Panc1 (cell line): ENCODE data around the gene LRFN2. TPM values are rescaled to one million over a fixed set of nuclear protein-coding genes. Genes with fewer than 3 reads are reported as not detected.

Experiments used
- ATAC-seq: fragments of 200-7000 bp; cut with Tn5 transposase; 2 replicates; pipeline ENCODE4 v1.9.1; 2020; ENCODE audit warnings: mild to moderate bottlenecking, moderate library complexity
- BruUV-seq: library from RNA; stranded (reverse); fragments of 400-500 nt; replicated peaks from 2 replicates; lab custom pipeline; 2021; lab: Mats Ljungman, UMichigan
- CTCF ChIA-PET: fragments of 300-600 bp; sonication (Branson Sonifier 250); formaldehyde crosslinking; loops from one replicate; lab custom pipeline; 2022; ENCODE audit warnings: antibody characterized with exemption; lab: Charles Lee
- POLR2A ChIA-PET: fragments of 300-600 bp; sonication (Branson Sonifier 250); formaldehyde crosslinking; loops from one replicate; lab custom pipeline; 2022; ENCODE audit warnings: antibody characterized with exemption; lab: Charles Lee
- DNase-seq: peaks from one replicate; pipeline ENCODE4 v3.0.0-alpha.2; 2010; ENCODE audit warnings: low read depth, low spot score
- H3K27ac ChIP-seq: 2 replicates; pipeline ENCODE4 v1.5.1; 2011; ENCODE audit warnings: mild to moderate bottlenecking, low read length, inconsistent platforms
- H3K27me3 ChIP-seq: fragments of 200-500 bp; sonication (Bioruptor generic); 2 replicates; pipeline ENCODE4 v1.6.0; 2014; ENCODE audit warnings: low read length, inconsistent platforms; ENCODE audit not compliant: control insufficient read depth, insufficient read depth
- H3K36me3 ChIP-seq: fragments of 200-500 bp; sonication (Bioruptor generic); 2 replicates; pipeline ENCODE4 v1.5.1; 2014; ENCODE audit warnings: inconsistent platforms, mild to moderate bottlenecking, low read length, moderate library complexity; ENCODE audit not compliant: control insufficient read depth, insufficient read depth
- H3K4me1 ChIP-seq: 2 replicates; pipeline ENCODE4 v1.5.1; 2011; ENCODE audit warnings: inconsistent platforms, mild to moderate bottlenecking, low read length, moderate library complexity; ENCODE audit not compliant: control insufficient read depth, insufficient read depth
- H3K4me3 ChIP-seq, 2 experiments: 2 replicates each; pipeline ENCODE4 v1.5.1; 2011 to 2012; ENCODE audit warnings: low read depth in 2 of 2, low read length in 2 of 2, mild to moderate bottlenecking in 2 of 2, inconsistent platforms in 1 of 2, moderate library complexity in 1 of 2
- H3K9me3 ChIP-seq: fragments of 200-500 bp; sonication (Bioruptor generic); 2 replicates; pipeline ENCODE4 v1.5.1; 2014; ENCODE audit warnings: low read depth, mild to moderate bottlenecking, inconsistent platforms, low read length, moderate library complexity; ENCODE audit not compliant: control insufficient read depth, insufficient read depth
- CTCF ChIP-seq: fragments of 450-650 bp; IDR thresholded peaks from 2 replicates; pipeline ENCODE4 v1.5.1; 2017; ENCODE audit warnings: mild to moderate bottlenecking
- POLR2AphosphoS5 ChIP-seq: IDR thresholded peaks from 2 replicates; pipeline ENCODE4 v1.6.1; 2012; ENCODE audit warnings: mild to moderate bottlenecking, low read depth, low read length, moderate library complexity
- REST ChIP-seq, 2 experiments: IDR thresholded peaks; 2 replicates each; pipeline ENCODE4 v1.6.1; 2011 to 2012; ENCODE audit warnings: low read depth in 2 of 2, control low read depth in 1 of 2, low read length in 1 of 2, mild to moderate bottlenecking in 1 of 2, moderate library complexity in 1 of 2; ENCODE audit not compliant: insufficient read depth in 1 of 2
- SIN3A ChIP-seq: IDR thresholded peaks from 2 replicates; pipeline ENCODE4 v1.6.1; 2012; ENCODE audit warnings: low read depth, mild to moderate bottlenecking, low read length, moderate library complexity, borderline replicate concordance; ENCODE audit not compliant: insufficient read depth
- TCF7L2 ChIP-seq: IDR thresholded peaks from 2 replicates; pipeline ENCODE4 v1.6.1; 2011; ENCODE audit warnings: mild to moderate bottlenecking, low read depth, low read length, inconsistent platforms
- in situ Hi-C: cut with HindIII; loops from 2 replicates; pipeline ENCODE4 v1.10.0; 2016; ENCODE audit warnings: low sequenced_read_pairs, low pct_unique_long_range_greater_than_20kb
- intact Hi-C: fragments of 100-400 bp; cut with micrococcal nuclease; formaldehyde crosslinking; loops from one replicate; pipeline ENCODE4 v1.10.0; 2022; ENCODE audit not compliant: unreplicated experiment
- total RNA-seq: library from RNA; stranded (reverse); gene quantifications from one replicate; pipeline ENCODE4 v1.2.1, GENCODE V29; 2021; ENCODE audit not compliant: unreplicated experiment

LRFN2 gene
- total RNA-seq, 1 experiment from 2014 or later = 0.05 TPM

DNA sequence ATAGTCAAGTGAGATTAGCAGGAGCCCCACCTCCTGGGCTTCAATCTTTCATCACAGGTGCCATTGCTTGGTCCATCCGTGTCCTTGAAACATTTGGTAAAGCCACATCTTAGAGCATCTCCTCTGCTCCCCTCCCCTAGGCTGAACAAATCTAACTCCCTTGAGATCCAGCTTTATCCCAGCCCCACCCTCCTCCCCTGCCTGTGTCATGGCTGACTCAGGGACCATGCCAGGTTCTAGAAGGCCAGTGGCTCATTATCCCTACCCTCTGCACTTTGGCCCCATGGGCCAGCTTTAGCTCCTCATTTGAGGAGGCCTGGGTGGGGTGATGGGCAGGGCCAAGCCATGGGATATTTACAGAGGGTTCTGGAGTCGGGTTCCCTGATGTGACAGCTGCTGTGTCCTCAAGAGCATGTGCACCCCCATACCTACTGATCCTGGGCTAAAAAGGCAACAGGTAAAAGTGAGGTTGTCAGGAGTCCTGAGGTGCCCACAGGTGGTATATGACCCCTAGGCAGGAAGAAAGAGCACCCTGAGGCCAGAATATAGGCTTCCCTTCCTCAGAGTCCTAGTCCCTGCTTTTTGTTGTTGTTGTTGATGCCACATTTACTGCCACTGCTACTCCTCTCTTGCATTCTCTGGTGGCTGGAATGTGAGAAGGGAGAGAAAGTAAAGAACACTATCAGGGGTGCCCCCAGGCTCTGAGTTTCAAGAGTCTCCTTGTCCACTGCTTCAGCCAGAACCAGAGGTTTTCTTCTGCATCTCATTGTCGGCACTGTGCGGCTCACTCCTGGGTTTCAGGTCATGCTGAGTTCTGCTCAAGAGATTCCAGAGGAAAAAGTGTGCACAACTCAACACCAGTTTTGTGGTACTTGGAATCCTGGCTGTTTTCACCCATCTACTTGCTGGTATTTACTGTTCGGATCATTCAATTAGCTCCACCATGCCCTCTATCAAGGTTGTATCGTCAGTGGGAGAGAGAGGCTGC is 228.4 kb downstream of the LRFN2 start:
- Histone ChIP-seq H3K9me3 (no peaks in the 10 kb centered on the region), H3K36me3 (no peaks in the 10 kb centered on the region; the same call in 1 of the 2 replicates), H3K27ac (no peak overlapping the region), H3K4me3 (no peak overlapping the region), H3K4me1 (no peaks in the 10 kb centered on the region), H3K27me3 (peaks cover 14% of the 10 kb centered on the region)
- TF ChIP-seq POLR2AphosphoS5 (no peak), CTCF (no peak), SIN3A (no peak), REST (IDR thresholded peaks at IDR 0.05; ENCODE audit: insufficient read depth in 1 of 2, low read depth in 2 of 2, low read length in 1 of 2) (no peak), TCF7L2 (no peak)
- ChIA-PET CTCF (no interaction called here), POLR2A (no interaction called here)
- BruUV-seq = no TSS peak
- in situ Hi-C loops (no loop called here), intact Hi-C loops (no loop called here)
- no peak for ATAC-seq
- no peak for DNase-seq

DNA sequence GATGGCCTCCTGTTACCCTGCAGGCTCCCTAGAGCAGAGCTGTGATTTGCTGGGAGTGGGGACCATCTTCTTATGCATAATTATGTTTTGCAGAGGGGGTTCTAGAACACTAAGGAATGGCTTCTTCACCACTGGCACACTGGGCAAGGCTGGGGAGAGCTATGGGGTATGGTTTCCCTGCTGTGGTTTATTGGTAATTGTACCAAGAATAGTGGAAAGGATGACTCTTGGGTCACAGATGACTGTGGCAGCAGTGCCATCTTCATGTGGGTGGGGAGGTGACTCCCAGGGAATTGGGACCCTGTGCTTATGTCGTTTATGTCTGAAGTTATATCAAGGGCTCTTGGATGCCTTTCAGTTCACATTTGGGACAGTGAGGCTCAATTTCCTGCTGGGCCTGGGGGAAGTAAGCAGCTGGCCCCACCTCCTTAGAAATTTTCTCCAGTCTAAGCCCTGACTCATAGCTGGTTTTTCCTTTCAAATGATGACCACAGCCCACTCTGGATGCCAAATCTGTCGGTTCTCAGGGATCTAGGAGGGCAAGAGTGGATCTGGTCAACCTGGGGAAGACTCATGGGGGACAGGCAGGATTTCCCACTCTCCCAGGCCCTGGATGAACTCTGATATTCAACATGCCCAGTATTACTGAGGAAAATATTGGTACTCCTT is 230.8 kb downstream of the LRFN2 start:
- no peaks in the 10 kb centered on the region for H3K4me1 ChIP-seq
- CTCF ChIA-PET = no interaction called here
- H3K36me3 ChIP-seq = no peaks in the 10 kb centered on the region; the same call in 1 of the 2 replicates
- in situ Hi-C loops (no loop called here), intact Hi-C loops (no loop called here)
- no TSS peak for BruUV-seq
- H3K27me3 ChIP-seq = peaks cover 5% of the 10 kb centered on the region
- ATAC-seq (no peak), DNase-seq (no peak)
- no peak overlapping the region for H3K4me3 ChIP-seq
- no peaks in the 10 kb centered on the region for H3K9me3 ChIP-seq
- POLR2A ChIA-PET = no interaction called here
- H3K27ac ChIP-seq = no peak overlapping the region
- TF ChIP-seq SIN3A (no peak), REST (IDR thresholded peaks at IDR 0.05; ENCODE audit: insufficient read depth in 1 of 2, low read depth in 2 of 2, low read length in 1 of 2) (no peak)
